IMR-90 (cell line): ENCODE measurements around the gene TNFAIP8. TPM values are rescaled to one million over a fixed set of nuclear protein-coding genes. Genes with fewer than 3 reads are reported as not detected.

Experiments
- ATAC-seq: fragments of 200-7000 bp; cut with Tn5 transposase; 2 replicates; pipeline ENCODE4 v1.9.1; 2020; ENCODE audit warnings: low read depth, mild to moderate bottlenecking, moderate library complexity
- BruUV-seq: library from RNA; stranded (reverse); fragments of 400-500 nt; replicated peaks from 2 replicates; lab custom pipeline; 2021; lab: Mats Ljungman, UMichigan
- CTCF ChIA-PET: fragments of 300-600 bp; formaldehyde crosslinking; extraction: SDS; loops from one replicate; lab custom pipeline; 2021; ENCODE audit warnings: antibody characterized with exemption; lab: Yijun Ruan, JAX
- POLR2A ChIA-PET: fragments of 300-600 bp; sonication (Branson Sonifier 250); formaldehyde crosslinking; loops from one replicate; lab custom pipeline; 2022; ENCODE audit warnings: antibody characterized with exemption; ENCODE audit not compliant: unreplicated experiment; lab: Charles Lee
- DNase-seq: peaks from one replicate; pipeline ENCODE4 v3.0.0; 2013
- H2AFZ ChIP-seq: replicated peaks from 2 replicates; pipeline ENCODE3; 2013; ENCODE audit warnings: low read length, mild to moderate bottlenecking; ENCODE audit not compliant: poor library complexity
- H2AK5ac ChIP-seq: 2 replicates; pipeline ENCODE4 v1.6.1; 2013; ENCODE audit warnings: low read depth, low read length, inconsistent platforms
- H2AK9ac ChIP-seq: replicated peaks from 2 replicates; pipeline ENCODE3; 2013; ENCODE audit warnings: mild to moderate bottlenecking, low read depth, low read length, moderate library complexity; ENCODE audit not compliant: poor library complexity
- H2BK120ac ChIP-seq: 2 replicates; pipeline ENCODE4 v1.6.1; 2013; ENCODE audit warnings: low read depth, low read length, inconsistent platforms
- H2BK15ac ChIP-seq: 3 replicates; pipeline ENCODE4 v1.6.1; 2013; ENCODE audit warnings: low read depth, low read length, inconsistent platforms
- H2BK20ac ChIP-seq: 2 replicates; pipeline ENCODE4 v1.6.1; 2013; ENCODE audit warnings: low read depth, mild to moderate bottlenecking, inconsistent platforms, low read length, moderate library complexity
- H2BK5ac ChIP-seq: 2 replicates; pipeline ENCODE4 v1.6.1; 2013; ENCODE audit warnings: mild to moderate bottlenecking, low read depth, low read length, inconsistent platforms; ENCODE audit not compliant: poor library complexity, severe bottlenecking
- H3K14ac ChIP-seq: replicated peaks from 2 replicates; pipeline ENCODE4 v1.6.1; 2013; ENCODE audit warnings: low read depth, low read length, inconsistent platforms
- H3K18ac ChIP-seq: 2 replicates; pipeline ENCODE4 v1.6.1; 2013; ENCODE audit warnings: low read depth, low read length, control low read depth
- H3K23ac ChIP-seq: 2 replicates; pipeline ENCODE4 v1.6.1; 2013; ENCODE audit warnings: low read depth, low read length, inconsistent platforms
- H3K27ac ChIP-seq: 2 replicates; pipeline ENCODE4 v1.5.1; 2013; ENCODE audit warnings: mild to moderate bottlenecking, control low read depth, low read length; ENCODE audit not compliant: insufficient read depth
- H3K27me3 ChIP-seq: 2 replicates; pipeline ENCODE4 v1.6.1; 2013; ENCODE audit warnings: low read length; ENCODE audit not compliant: control insufficient read depth, insufficient read depth
- H3K36me3 ChIP-seq: 2 replicates; pipeline ENCODE4 v1.6.1; 2013; ENCODE audit warnings: low read length, mixed read lengths; ENCODE audit not compliant: control insufficient read depth, insufficient read depth
- H3K4ac ChIP-seq: 2 replicates; pipeline ENCODE4 v1.6.1; 2013; ENCODE audit warnings: low read depth, low read length, inconsistent platforms
- H3K4me1 ChIP-seq: 2 replicates; pipeline ENCODE4 v1.6.1; 2013; ENCODE audit warnings: low read length, mixed read lengths; ENCODE audit not compliant: control insufficient read depth, insufficient read depth
- H3K4me2 ChIP-seq: 2 replicates; pipeline ENCODE4 v1.6.1; 2013; ENCODE audit warnings: low read depth, mild to moderate bottlenecking, control low read depth, low read length, moderate library complexity
- H3K4me3 ChIP-seq: 2 replicates; pipeline ENCODE4 v1.5.1; 2013; ENCODE audit warnings: low read depth, mild to moderate bottlenecking, control low read depth, low read length, moderate library complexity; ENCODE audit not compliant: insufficient read depth
- H3K56ac ChIP-seq: 2 replicates; pipeline ENCODE4 v1.6.1; 2013; ENCODE audit warnings: low read length, inconsistent platforms; ENCODE audit not compliant: insufficient read depth; ENCODE audit errors: extremely low read depth
- H3K79me1 ChIP-seq, 2 experiments: 2 replicates each; pipeline ENCODE4 v1.6.1; 2013; ENCODE audit warnings: low read length in 2 of 2, inconsistent platforms in 1 of 2, low read depth in 1 of 2
- H3K9ac ChIP-seq: 2 replicates; pipeline ENCODE4 v1.6.1; 2013; ENCODE audit warnings: low read depth, low read length, control low read depth
- H3K9me1 ChIP-seq: 2 replicates; pipeline ENCODE4 v1.6.1; 2013; ENCODE audit warnings: low read length, inconsistent platforms; ENCODE audit not compliant: insufficient read depth
- H3K9me3 ChIP-seq: 2 replicates; pipeline ENCODE4 v1.6.1; 2013; ENCODE audit warnings: low read length; ENCODE audit not compliant: control insufficient read depth, insufficient read depth
- H4K20me1 ChIP-seq: 2 replicates; pipeline ENCODE4 v1.6.1; 2013; ENCODE audit warnings: low read length, inconsistent platforms; ENCODE audit not compliant: insufficient read depth
- H4K5ac ChIP-seq: 2 replicates; pipeline ENCODE4 v1.6.1; 2013; ENCODE audit warnings: mild to moderate bottlenecking, low read depth, low read length, control low read depth
- H4K8ac ChIP-seq, 2 experiments: 2 replicates each; pipeline ENCODE4 v1.6.1; 2013; ENCODE audit warnings: low read depth in 2 of 2, low read length in 2 of 2, control low read depth in 1 of 2, inconsistent platforms in 1 of 2
- H4K91ac ChIP-seq: 2 replicates; pipeline ENCODE4 v1.6.1; 2013; ENCODE audit warnings: low read depth, low read length, inconsistent platforms; ENCODE audit not compliant: insufficient read depth
- CEBPB ChIP-seq: IDR thresholded peaks from 2 replicates; pipeline ENCODE4 v1.6.1; 2012; ENCODE audit warnings: low read depth, low read length, improper control_type of control experiment
- ELK1 ChIP-seq: fragments of 150-350 bp; IDR thresholded peaks from 2 replicates; pipeline ENCODE4 v1.6.1; 2016; ENCODE audit warnings: low read depth, mild to moderate bottlenecking, low read length, moderate library complexity, borderline replicate concordance
- MXI1 ChIP-seq: IDR thresholded peaks from 2 replicates; pipeline ENCODE4 v1.6.1; 2012; ENCODE audit warnings: low read depth, mild to moderate bottlenecking, low read length, moderate library complexity, borderline replicate concordance
- NFE2L2 ChIP-seq: fragments of 150-350 bp; IDR thresholded peaks from 2 replicates; pipeline ENCODE4 v1.6.1; 2016; ENCODE audit warnings: low read depth, mild to moderate bottlenecking, low read length
- POLR2A ChIP-seq: IDR thresholded peaks from 2 replicates; pipeline ENCODE4 v1.6.1; 2012; ENCODE audit warnings: mild to moderate bottlenecking, low read depth, low read length
- WGBS, 2 experiments: methylation state at CpG; one replicate each; pipeline versions ENCODE4 v1.1.5 to v1.1.7; 2013; ENCODE audit warnings: missing lambda C conversion rate in 2 of 2; ENCODE audit not compliant: insufficient read length in 1 of 2; ENCODE audit errors: extremely low coverage in 2 of 2; 5-methylcytosine and 5-hydroxymethylcytosine counted together
- dilution Hi-C: fragments of 300-500 bp; cut with HindIII; formaldehyde crosslinking; loops from one replicate; pipeline ENCODE4 v1.14.3; 2018; ENCODE audit warnings: low sequenced_read_pairs; ENCODE audit not compliant: unreplicated experiment
- in situ Hi-C: fragments of 300-500 bp; cut with MboI; formaldehyde crosslinking; loops from 3 replicates; pipeline ENCODE4 v1.14.3; 2019; ENCODE audit warnings: low sequenced_read_pairs, inconsistent platforms, mixed read lengths
- intact Hi-C: fragments of 100-400 bp; cut with micrococcal nuclease; formaldehyde crosslinking; loops from 2 replicates; pipeline ENCODE4 v1.10.0; 2022
- polyA plus RNA-seq, 3 experiments: library from polyadenylated mRNA; depleted of rRNA; stranded (reverse); fragments of >200 nt; gene quantifications; 2 replicates each; pipeline ENCODE4 v1.2.3, GENCODE V29; 2012; ENCODE audit warnings: low replicate concordance in 1 of 3
- total RNA-seq: library from RNA; depleted of rRNA; stranded (reverse); fragments of >200 nt; gene quantifications from 2 replicates; pipeline ENCODE4 v1.2.3, GENCODE V29; 2012

The TNFAIP8 gene
- total and polyA plus RNA-seq, 2 of the 4 experiments (the other 2 are of a cell fraction), result 20.3 to 29.9 TPM

- peaks cover 2% of the 10 kb centered on the region for H3K4me1 ChIP-seq
- dilution Hi-C loops (no loop called here), in situ Hi-C loops (loop anchor here (5.0 kb wide), 1 partner anchor 142 kb away; no protein-coding TSS in a partner anchor), intact Hi-C loops (no loop called here)
- H3K9me3 ChIP-seq, result no peaks in the 10 kb centered on the region
- H3K27me3 ChIP-seq, result peaks cover 7% of the 10 kb centered on the region
- H2BK120ac ChIP-seq, result no peak overlapping the region
- H3K79me1 ChIP-seq, result no peaks in the 10 kb centered on the region
- no peak overlapping the region for H2AK5ac ChIP-seq
- no peak overlapping the region for H2BK5ac ChIP-seq
- no peak overlapping the region for H2AFZ ChIP-seq
- H4K20me1 ChIP-seq, result no peaks in the 10 kb centered on the region
- no peak overlapping the region for H4K91ac ChIP-seq
- no peak for ATAC-seq
- TF ChIP-seq NFE2L2, result no peak
- TF ChIP-seq ELK1, result no peak
- no peak for TF ChIP-seq POLR2A
- no peak for TF ChIP-seq CEBPB
- TF ChIP-seq MXI1, result no peak
- POLR2A ChIA-PET, result no interaction called here
- no peak overlapping the region for H4K8ac ChIP-seq
- H3K4ac ChIP-seq, result no peak overlapping the region
- H4K5ac ChIP-seq, result no peak overlapping the region
- no TSS peak for BruUV-seq
- peaks cover 3% of the 10 kb centered on the region; the same call in 1 of the 2 replicates for H3K9me1 ChIP-seq
- no peak overlapping the region for H3K56ac ChIP-seq
- CTCF ChIA-PET, result interaction anchor here (0.5 to 1.3 kb wide), 2 partner anchors 53 to 424 kb away, joined by 3 read pairs; partner anchors contain the start of gene TNFAIP8
- no peak overlapping the region for H2BK15ac ChIP-seq
- H3K18ac ChIP-seq, result no peak overlapping the region
- no peak overlapping the region for H3K4me2 ChIP-seq
- no peak overlapping the region for H3K23ac ChIP-seq
- 50% methylated on average over 2 of the region's 3 CpGs; no CpG with 5 or more reads in 1 of the 2 experiments for WGBS, 2 experiments
- no peak overlapping the region for H3K14ac ChIP-seq
- H3K9ac ChIP-seq, result no peak overlapping the region
- H3K36me3 ChIP-seq, result no peaks in the 10 kb centered on the region
- no peak overlapping the region for H3K27ac ChIP-seq
- DNase-seq, result no peak
- no peak overlapping the region for H2BK20ac ChIP-seq
- H2AK9ac ChIP-seq, result no peak overlapping the region
- H3K4me3 ChIP-seq, result no peak overlapping the region
Observed at GRCh38 chr5:119409235-119409815, 53.5 kb downstream of the TNFAIP8 start.
